Upper lobe of left lung (tissue), 4 donors: ENCODE results near the gene HSFX2.
"Not testable (repeated sequence)": the region's sequence is repeated elsewhere in the genome, so short reads cannot be mapped to it uniquely, and the experiment has no call there.

Experiments
- EP300 ChIP-seq, 4 donors: sonication (generic); formaldehyde crosslinking; IDR thresholded peaks; one replicate each; pipeline ENCODE4 v1.5.1; 2017; ENCODE audit warnings: antibody characterized with exemption in 4 of 4, control low read depth in 2 of 4
- POLR2A ChIP-seq, 4 donors: fragments of 450-650 bp; IDR thresholded peaks; one replicate each; pipeline ENCODE4 v1.5.1; 2016 to 2017; ENCODE audit warnings: antibody characterized with exemption in 4 of 4, mild to moderate bottlenecking in 2 of 4
- POLR2AphosphoS5 ChIP-seq, 2 donors: sonication (generic); formaldehyde crosslinking; IDR thresholded peaks; one replicate each; pipeline ENCODE4 v1.5.1; 2017; ENCODE audit warnings: antibody characterized with exemption in 2 of 2
- TF ChIP-seq, protein P1 (sequence below), 6 experiments: fragments of 450-650 bp in 4 of 6; fragments of 200-600 bp in 2 of 6; sonication (generic) in 2 of 6; IDR thresholded peaks; one replicate each; pipeline ENCODE4 v1.5.1; 2016 to 2019; ENCODE audit warnings: antibody characterized with exemption in 6 of 6

DNA sequence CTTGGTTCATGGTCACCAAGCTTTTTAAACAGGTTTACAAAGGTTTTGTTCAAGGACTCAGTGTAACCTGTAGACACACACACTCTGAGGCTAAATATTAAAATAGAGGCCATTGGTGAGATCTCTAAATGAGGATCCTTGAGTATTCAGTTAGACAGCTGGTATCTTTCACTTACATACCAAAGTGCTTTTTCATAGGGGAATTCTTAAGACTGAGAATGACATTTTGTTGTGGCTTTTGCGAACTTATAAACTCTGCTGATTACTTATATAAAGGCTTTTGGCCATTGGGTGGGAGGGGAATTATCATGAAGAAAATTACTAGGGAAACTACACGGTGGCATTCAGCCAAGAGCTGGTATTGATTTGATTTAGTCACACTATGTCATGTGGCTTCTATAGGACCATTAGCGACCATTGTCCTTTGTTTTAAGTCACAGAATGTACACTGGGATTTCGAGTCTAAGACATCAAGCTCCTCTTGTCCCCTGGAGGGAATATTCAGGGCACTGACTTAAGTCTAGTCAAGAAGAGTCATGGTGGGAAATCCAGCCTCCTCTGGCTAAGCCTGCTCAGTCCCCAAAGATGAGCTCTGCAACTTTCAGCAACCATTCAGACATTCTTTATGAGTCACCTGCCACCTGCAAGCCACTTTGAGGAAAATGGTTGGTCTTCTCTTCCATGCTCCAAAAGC is 43.7 kb downstream of the HSFX2 start:
- TF ChIP-seq, protein P1, sequence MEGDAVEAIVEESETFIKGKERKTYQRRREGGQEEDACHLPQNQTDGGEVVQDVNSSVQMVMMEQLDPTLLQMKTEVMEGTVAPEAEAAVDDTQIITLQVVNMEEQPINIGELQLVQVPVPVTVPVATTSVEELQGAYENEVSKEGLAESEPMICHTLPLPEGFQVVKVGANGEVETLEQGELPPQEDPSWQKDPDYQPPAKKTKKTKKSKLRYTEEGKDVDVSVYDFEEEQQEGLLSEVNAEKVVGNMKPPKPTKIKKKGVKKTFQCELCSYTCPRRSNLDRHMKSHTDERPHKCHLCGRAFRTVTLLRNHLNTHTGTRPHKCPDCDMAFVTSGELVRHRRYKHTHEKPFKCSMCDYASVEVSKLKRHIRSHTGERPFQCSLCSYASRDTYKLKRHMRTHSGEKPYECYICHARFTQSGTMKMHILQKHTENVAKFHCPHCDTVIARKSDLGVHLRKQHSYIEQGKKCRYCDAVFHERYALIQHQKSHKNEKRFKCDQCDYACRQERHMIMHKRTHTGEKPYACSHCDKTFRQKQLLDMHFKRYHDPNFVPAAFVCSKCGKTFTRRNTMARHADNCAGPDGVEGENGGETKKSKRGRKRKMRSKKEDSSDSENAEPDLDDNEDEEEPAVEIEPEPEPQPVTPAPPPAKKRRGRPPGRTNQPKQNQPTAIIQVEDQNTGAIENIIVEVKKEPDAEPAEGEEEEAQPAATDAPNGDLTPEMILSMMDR (IDR thresholded peaks at IDR 0.05), result not testable (repeated sequence)
- not testable (repeated sequence) for TF ChIP-seq POLR2A, EP300, POLR2AphosphoS5 (IDR thresholded peaks at IDR 0.05)
